ENCODE results near the gene TST. TPM values are rescaled to one million over a fixed set of nuclear protein-coding genes. Genes with fewer than 3 reads are reported as not detected.

The TST gene
- total and polyA plus RNA-seq, 2 donors (not counting 1 experiment from before 2014, with no cell fraction given): 1.4 to 5.9 TPM

GRCh38 chr22:37030560-37031281, 11.5 kb upstream of the TST start:
- no peak overlapping the region for H3K27ac Mint-ChIP-seq
- Histone ChIP-seq H3K27ac (ENCODE audit: low read length in 2 of 2) (no peak overlapping the region), H3K36me3 (replicated peaks in 1 of 2; ENCODE audit: control extremely low read depth in 1 of 2, control insufficient read depth in 1 of 2, extremely low read depth in 1 of 2, insufficient read depth in 2 of 2, low read length in 1 of 2) (no peaks in the 10 kb centered on the region), H3K4me2 (replicated peaks; ENCODE audit: low read depth, low read length, poor library complexity, severe bottlenecking) (no peak overlapping the region), H3K9me3 (ENCODE audit: control extremely low read depth in 1 of 3, control insufficient read depth in 2 of 3, insufficient read depth in 1 of 3, low read length in 2 of 3) (no peaks in the 10 kb centered on the region), H3K4me3 (ENCODE audit: control extremely low read depth in 1 of 5, extremely low read depth in 1 of 5, insufficient read depth in 1 of 5, low read depth in 2 of 5, low read length in 4 of 5) (no peak overlapping the region), H2AFZ (ENCODE audit: insufficient read depth, low read depth, low read length, poor library complexity, severe bottlenecking) (no peak overlapping the region), H3K27me3 (replicated peaks in 1 of 4; ENCODE audit: control extremely low read depth in 1 of 4, control insufficient read depth in 3 of 4, insufficient read depth in 4 of 4, low read length in 3 of 4) (no peaks in the 10 kb centered on the region), H4K20me1 (ENCODE audit: control insufficient read depth, insufficient read depth, low read length, poor library complexity, severe bottlenecking) (no peaks in the 10 kb centered on the region), H3K9ac (ENCODE audit: low read length) (no peak overlapping the region), H3K79me2 (ENCODE audit: control insufficient read depth, insufficient read depth, low read length) (no peaks in the 10 kb centered on the region), H3K4me1 (ENCODE audit: control insufficient read depth in 2 of 2, insufficient read depth in 2 of 2, low read length in 2 of 2) (no peaks in the 10 kb centered on the region)
- TF ChIP-seq, protein P1, sequence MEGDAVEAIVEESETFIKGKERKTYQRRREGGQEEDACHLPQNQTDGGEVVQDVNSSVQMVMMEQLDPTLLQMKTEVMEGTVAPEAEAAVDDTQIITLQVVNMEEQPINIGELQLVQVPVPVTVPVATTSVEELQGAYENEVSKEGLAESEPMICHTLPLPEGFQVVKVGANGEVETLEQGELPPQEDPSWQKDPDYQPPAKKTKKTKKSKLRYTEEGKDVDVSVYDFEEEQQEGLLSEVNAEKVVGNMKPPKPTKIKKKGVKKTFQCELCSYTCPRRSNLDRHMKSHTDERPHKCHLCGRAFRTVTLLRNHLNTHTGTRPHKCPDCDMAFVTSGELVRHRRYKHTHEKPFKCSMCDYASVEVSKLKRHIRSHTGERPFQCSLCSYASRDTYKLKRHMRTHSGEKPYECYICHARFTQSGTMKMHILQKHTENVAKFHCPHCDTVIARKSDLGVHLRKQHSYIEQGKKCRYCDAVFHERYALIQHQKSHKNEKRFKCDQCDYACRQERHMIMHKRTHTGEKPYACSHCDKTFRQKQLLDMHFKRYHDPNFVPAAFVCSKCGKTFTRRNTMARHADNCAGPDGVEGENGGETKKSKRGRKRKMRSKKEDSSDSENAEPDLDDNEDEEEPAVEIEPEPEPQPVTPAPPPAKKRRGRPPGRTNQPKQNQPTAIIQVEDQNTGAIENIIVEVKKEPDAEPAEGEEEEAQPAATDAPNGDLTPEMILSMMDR (IDR thresholded peaks at IDR 0.05): no peak
- TF ChIP-seq EZH2 (IDR thresholded peaks at IDR 0.05; ENCODE audit: borderline replicate concordance, insufficient read depth, low read depth, low read length, poor library complexity, severe bottlenecking): no peak
- ChIA-PET POLR2A (no interaction called here), CTCF (interaction anchor here (1.0 to 1.2 kb wide), 2 partner anchors 10 to 13 kb away, joined by 3 read pairs; no protein-coding TSS in a partner anchor)
- ATAC-seq (ENCODE audit: low read depth) (no peak), DNase-seq (no peak)
- H3K27me3 Mint-ChIP-seq: peaks cover 9% of the 10 kb centered on the region
- WGBS (ENCODE audit: insufficient coverage): 91% methylated on average over 13 of the region's 14 CpGs
- no peak overlapping the region for H3K4me3 Mint-ChIP-seq
- H3K9me3 Mint-ChIP-seq (ENCODE audit: insufficient read depth): no peaks in the 10 kb centered on the region
- intact Hi-C loops (cut with micrococcal nuclease): no loop called here
- no peaks in the 10 kb centered on the region for H3K4me1 Mint-ChIP-seq
